Astrocyte (in vitro differentiated cells and primary cell): ENCODE measurements around the gene LY86. TPM values are rescaled to one million over a fixed set of nuclear protein-coding genes. Genes with fewer than 3 reads are reported as not detected.

ENCODE experiments used
- DNase-seq: peaks from one replicate; pipeline ENCODE4 v3.0.0-alpha.2; 2010; ENCODE audit warnings: low read depth
- FAIRE-seq: peaks from 2 replicates; lab custom pipeline; 2011; peaks lifted over from hg19 to GRCh38; lab: Jason Lieb, UNC
- H2AFZ ChIP-seq: 2 replicates; pipeline ENCODE4 v1.6.0; 2012; ENCODE audit warnings: low read depth, low read length, inconsistent platforms
- H3K27ac ChIP-seq: 2 replicates; pipeline ENCODE4 v1.5.1; 2011; ENCODE audit warnings: low read depth, low read length, inconsistent platforms
- H3K27me3 ChIP-seq: 2 replicates; pipeline ENCODE4 v1.6.0; 2011; ENCODE audit warnings: low read length, inconsistent platforms; ENCODE audit not compliant: insufficient read depth
- H3K36me3 ChIP-seq: 2 replicates; pipeline ENCODE4 v1.5.1; 2011; ENCODE audit warnings: low read length, inconsistent platforms; ENCODE audit not compliant: insufficient read depth
- H3K4me1 ChIP-seq: 2 replicates; pipeline ENCODE4 v1.5.1; 2011; ENCODE audit warnings: low read length, inconsistent platforms; ENCODE audit not compliant: insufficient read depth
- H3K4me2 ChIP-seq: 2 replicates; pipeline ENCODE4 v1.6.0; 2012; ENCODE audit warnings: low read length, inconsistent platforms
- H3K4me3 ChIP-seq: 2 replicates; pipeline ENCODE4 v1.5.1; 2011; ENCODE audit warnings: low read depth, mild to moderate bottlenecking, low read length, inconsistent platforms; ENCODE audit not compliant: insufficient read depth
- H3K79me2 ChIP-seq: 2 replicates; pipeline ENCODE4 v1.6.0; 2012; ENCODE audit warnings: mild to moderate bottlenecking, low read length, inconsistent platforms; ENCODE audit not compliant: insufficient read depth
- H3K9ac ChIP-seq: 2 replicates; pipeline ENCODE4 v1.6.0; 2012; ENCODE audit warnings: mild to moderate bottlenecking, low read length, inconsistent platforms
- H3K9me3 ChIP-seq: 2 replicates; pipeline ENCODE4 v1.5.1; 2012; ENCODE audit warnings: low read depth, mild to moderate bottlenecking, low read length, inconsistent platforms; ENCODE audit not compliant: insufficient read depth
- H4K20me1 ChIP-seq: 2 replicates; pipeline ENCODE4 v1.6.0; 2012; ENCODE audit warnings: low read length, inconsistent platforms; ENCODE audit not compliant: insufficient read depth
- H3K27ac Mint-ChIP-seq: one replicate; pipeline ENCODE4 v1.8.0; 2021; ENCODE audit warnings: mild to moderate bottlenecking, mixed read lengths; ENCODE audit not compliant: unreplicated experiment
- H3K27me3 Mint-ChIP-seq: one replicate; pipeline ENCODE4 v1.8.0; 2021; ENCODE audit warnings: low read depth, mixed read lengths; ENCODE audit not compliant: unreplicated experiment
- H3K36me3 Mint-ChIP-seq: one replicate; pipeline ENCODE4 v1.8.0; 2021; ENCODE audit warnings: low read depth, mixed read lengths; ENCODE audit not compliant: unreplicated experiment
- H3K4me1 Mint-ChIP-seq: one replicate; pipeline ENCODE4 v1.8.0; 2021; ENCODE audit warnings: low read depth, mixed read lengths; ENCODE audit not compliant: unreplicated experiment
- H3K4me3 Mint-ChIP-seq: one replicate; pipeline ENCODE4 v1.8.0; 2021; ENCODE audit warnings: mild to moderate bottlenecking, moderate library complexity, mixed read lengths; ENCODE audit not compliant: unreplicated experiment
- H3K9me3 Mint-ChIP-seq: one replicate; pipeline ENCODE4 v1.8.0; 2021; ENCODE audit warnings: mild to moderate bottlenecking, mixed read lengths; ENCODE audit not compliant: unreplicated experiment
- CTCF ChIP-seq: IDR thresholded peaks from 2 replicates; pipeline ENCODE4 v1.5.1; 2011; ENCODE audit warnings: low read depth, mild to moderate bottlenecking, inconsistent platforms, low read length, moderate library complexity; ENCODE audit not compliant: insufficient read depth
- EZH2 ChIP-seq: IDR thresholded peaks from 2 replicates; pipeline ENCODE4 v1.6.1; 2012; ENCODE audit warnings: mild to moderate bottlenecking, low read length, inconsistent platforms; ENCODE audit not compliant: insufficient read depth
- total RNA-seq: library from RNA; stranded (reverse); gene quantifications from 2 replicates; pipeline ENCODE4 v1.2.1, GENCODE V29; 2021

The LY86 gene
- total RNA-seq, 1 donor from 2014 or later, result not detected

GRCh38 chr6:6620766-6621425 lies 32.4 kb downstream of the LY86 start:
- Histone ChIP-seq H3K79me2 (no peaks in the 10 kb centered on the region), H3K4me1 (no peaks in the 10 kb centered on the region), H3K27ac (no peak overlapping the region), H3K4me3 (no peak overlapping the region), H3K4me2 (no peak overlapping the region), H4K20me1 (no peaks in the 10 kb centered on the region), H2AFZ (no peak overlapping the region), H3K36me3 (no peaks in the 10 kb centered on the region), H3K9me3 (no peaks in the 10 kb centered on the region), H3K27me3 (no peaks in the 10 kb centered on the region), H3K9ac (no peak overlapping the region)
- TF ChIP-seq EZH2, result no peak
- no peak for TF ChIP-seq CTCF
- H3K4me3 Mint-ChIP-seq, result no peak overlapping the region
- no peaks in the 10 kb centered on the region for H3K36me3 Mint-ChIP-seq
- H3K27ac Mint-ChIP-seq, result no peak overlapping the region
- FAIRE-seq (no peak), DNase-seq (no peak)
- no peaks in the 10 kb centered on the region for H3K4me1 Mint-ChIP-seq
- H3K9me3 Mint-ChIP-seq, result no peaks in the 10 kb centered on the region
- H3K27me3 Mint-ChIP-seq, result peaks cover 21% of the 10 kb centered on the region

DNA sequence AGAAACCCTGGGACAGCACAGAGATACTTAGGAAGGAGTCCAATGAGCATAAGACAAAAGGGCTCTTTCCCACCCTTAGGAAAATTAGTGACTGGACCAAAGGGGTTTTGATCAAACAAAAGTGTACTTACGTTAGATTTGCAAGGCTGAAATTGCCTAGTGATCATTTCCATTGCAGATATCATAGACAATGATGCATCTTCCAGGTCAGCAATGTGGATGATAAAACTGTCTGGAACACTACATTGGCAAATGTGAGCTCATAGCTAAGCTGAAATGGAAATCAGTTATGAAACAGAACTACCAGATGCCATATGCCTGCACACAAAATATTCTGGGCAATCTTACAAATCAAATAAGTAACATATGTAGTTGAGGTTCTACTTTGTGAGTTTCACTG lies 34.0 kb downstream of the LY86 start:
- no peaks in the 10 kb centered on the region for H3K36me3 Mint-ChIP-seq
- DNase-seq, result no peak
- Histone ChIP-seq H3K4me1 (no peaks in the 10 kb centered on the region), H3K27ac (no peak overlapping the region), H3K79me2 (no peaks in the 10 kb centered on the region), H3K9me3 (no peaks in the 10 kb centered on the region), H3K27me3 (no peaks in the 10 kb centered on the region), H3K9ac (no peak overlapping the region), H4K20me1 (no peaks in the 10 kb centered on the region), H3K36me3 (no peaks in the 10 kb centered on the region), H2AFZ (no peak overlapping the region), H3K4me2 (no peak overlapping the region), H3K4me3 (no peak overlapping the region)
- H3K27me3 Mint-ChIP-seq, result peaks cover 17% of the 10 kb centered on the region
- H3K27ac Mint-ChIP-seq, result no peak overlapping the region
- H3K4me3 Mint-ChIP-seq, result no peak overlapping the region
- FAIRE-seq, result no peak
- no peaks in the 10 kb centered on the region for H3K9me3 Mint-ChIP-seq
- TF ChIP-seq EZH2 (no peak), CTCF (no peak)
- H3K4me1 Mint-ChIP-seq, result no peaks in the 10 kb centered on the region

DNA sequence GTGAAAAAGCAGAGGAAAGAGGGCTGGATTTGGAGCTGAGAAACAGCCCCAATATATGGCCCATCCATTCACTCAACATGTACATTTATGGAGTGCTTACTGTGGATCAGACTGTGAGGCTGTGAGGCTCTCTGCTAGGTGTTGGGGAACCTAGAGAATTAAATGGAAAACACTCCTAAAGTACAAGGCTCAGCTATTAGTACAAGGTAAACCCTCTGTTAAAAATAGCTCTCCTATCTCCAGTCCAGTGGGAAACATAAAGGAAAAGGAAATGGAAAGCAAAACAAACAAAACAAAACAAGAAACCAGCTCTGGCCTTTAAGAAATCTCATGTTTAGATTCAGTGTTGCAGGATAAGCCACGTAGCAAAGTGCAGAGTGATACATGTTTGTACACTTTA lies 35.0 kb downstream of the LY86 start:
- H3K27ac ChIP-seq, result no peak overlapping the region
- FAIRE-seq (no peak), DNase-seq (no peak)
- Mint-ChIP-seq H3K4me1 (no peaks in the 10 kb centered on the region), H3K4me3 (no peak overlapping the region), H3K9me3 (no peaks in the 10 kb centered on the region), H3K36me3 (no peaks in the 10 kb centered on the region), H3K27ac (no peak overlapping the region), H3K27me3 (peaks cover 22% of the 10 kb centered on the region)
- no peak overlapping the region for H3K4me2 ChIP-seq
- no peaks in the 10 kb centered on the region for H3K79me2 ChIP-seq
- no peaks in the 10 kb centered on the region for H4K20me1 ChIP-seq
- no peaks in the 10 kb centered on the region for H3K4me1 ChIP-seq
- TF ChIP-seq CTCF (no peak), EZH2 (no peak)
- no peak overlapping the region for H3K9ac ChIP-seq
- no peaks in the 10 kb centered on the region for H3K27me3 ChIP-seq
- no peak overlapping the region for H2AFZ ChIP-seq
- H3K9me3 ChIP-seq, result no peaks in the 10 kb centered on the region
- no peaks in the 10 kb centered on the region for H3K36me3 ChIP-seq
- no peak overlapping the region for H3K4me3 ChIP-seq
